Left lung (tissue), 14 donors: ENCODE results near the gene AUNIP. TPM values are rescaled to one million over a fixed set of nuclear protein-coding genes. Genes with fewer than 3 reads are reported as not detected.

Source experiments
- ATAC-seq: fragments of 200-7000 bp; cut with Tn5 transposase; one replicate; pipeline ENCODE4 v1.9.1; 2020; ENCODE audit warnings: moderate library complexity
- DNase-seq, 4 donors: peaks; one replicate each; pipeline ENCODE4 v3.0.0-alpha.2; 2013 to 2020
- H3K27ac ChIP-seq, 2 donors: fragments of 200-600 bp; sonication (generic) in 1 of 2; one replicate each; pipeline versions ENCODE4 v1.5.0 to v1.8.0; 2020 to 2021
- H3K27me3 ChIP-seq, 2 donors: fragments of 200-600 bp; sonication (generic) in 1 of 2; one replicate each; pipeline versions ENCODE4 v1.5.0 to v1.8.0; 2020 to 2021
- H3K36me3 ChIP-seq, 2 donors: fragments of 200-600 bp; sonication (generic) in 1 of 2; one replicate each; pipeline versions ENCODE4 v1.5.0 to v1.8.0; 2020 to 2021
- H3K4me1 ChIP-seq, 2 donors: fragments of 200-600 bp; one replicate each; pipeline ENCODE4 v1.8.0; 2021
- H3K4me3 ChIP-seq, 2 donors: fragments of 200-600 bp; sonication (generic) in 1 of 2; one replicate each; pipeline versions ENCODE4 v1.5.0 to v1.8.0; 2020 to 2021; ENCODE audit warnings: mild to moderate bottlenecking in 1 of 2
- H3K9me3 ChIP-seq, 2 donors: fragments of 200-600 bp; sonication (generic) in 1 of 2; one replicate each; pipeline versions ENCODE4 v1.5.0 to v1.8.0; 2020 to 2021
- CTCF ChIP-seq, 2 donors: fragments of 200-600 bp; sonication (generic) in 1 of 2; IDR thresholded peaks; one replicate each; pipeline versions ENCODE4 v1.5.0 to v1.8.0; 2021; ENCODE audit warnings: antibody characterized with exemption in 2 of 2
- intact Hi-C, 2 donors: fragments of 100-400 bp; cut with DNase I; formaldehyde crosslinking; loops; one replicate each; pipeline versions ENCODE4 v1.11.2 to v1.14.2; 2022
- long read RNA-seq, 12 donors: library from polyadenylated mRNA in 2 of 12; unstranded in 2 of 12; transcript quantifications; one replicate each; pipeline ENCODE4 v2.0.0 and lab custom pipeline, GENCODE V29; 2019 to 2026
- polyA plus RNA-seq, 6 donors: library from polyadenylated mRNA; unstranded; fragments of 120-200 nt; gene quantifications; one replicate each; pipeline ENCODE4 v1.2.1, GENCODE V29; 2013; ENCODE audit not compliant: insufficient read length in 6 of 6
- total RNA-seq, 2 donors: library from RNA; stranded (reverse); fragmentation: NEBNext Ultra II Directional; extraction: Animal tissue kit (Norgen Biotek cat#: 25700); gene quantifications; one replicate each; pipeline ENCODE4 v1.2.1, GENCODE V29; 2021
- donor health status: DM: no; HTN: yes; CAD: no.
- donor health status: DM: no; HTN: no; CAD: no.

The AUNIP gene
- total RNA-seq (1 to 10 TPM in 1 of 2 donors, under 1 TPM in 1; 0.97 to 1.2 TPM), polyA plus RNA-seq (1 to 10 TPM; 1.8 to 3.1 (median 2.7) TPM)
- long read RNA-seq, donor 1, partial matches to known transcripts = 0 of 2 reads
- long read RNA-seq, donor 1, other reads (novel, unspliced or antisense) = 0 of 2 reads
- long read RNA-seq, donor 2, partial matches to known transcripts = 8 of 10 reads
- long read RNA-seq, donor 2, other reads (novel, unspliced or antisense) = 0 of 10 reads
- long read RNA-seq, donor 3, partial matches to known transcripts = 0 of 4 reads
- long read RNA-seq, donor 3, other reads (novel, unspliced or antisense) = 0 of 4 reads
- long read RNA-seq, donor 4 = 0 reads
- long read RNA-seq, donor 5 = 0 reads
- long read RNA-seq, donor 6, partial matches to known transcripts = 0 of 3 reads
- long read RNA-seq, donor 6, other reads (novel, unspliced or antisense) = 0 of 3 reads
- long read RNA-seq, donor 7, partial matches to known transcripts = 0 of 1 reads
- long read RNA-seq, donor 7, other reads (novel, unspliced or antisense) = 0 of 1 reads
- long read RNA-seq, donor 8, partial matches to known transcripts = 0 of 1 reads
- long read RNA-seq, donor 8, other reads (novel, unspliced or antisense) = 0 of 1 reads
- long read RNA-seq, donor 9 = 0 reads
- long read RNA-seq, donor 10, partial matches to known transcripts = 0 of 2 reads
- long read RNA-seq, donor 10, other reads (novel, unspliced or antisense) = 0 of 2 reads
- long read RNA-seq, donor 11, partial matches to known transcripts = 0 of 3 reads
- long read RNA-seq, donor 11, other reads (novel, unspliced or antisense) = 0 of 3 reads
- long read RNA-seq, donor 12 = 0 reads

GRCh38 chr1:25858906-25859789 is at the start of gene AUNIP:
AUNIP (minus strand) TSS chr1:25859457; CDS start chr1:25859357, 100 bp downstream.
- peak; percentile 84 to 98 (median 91) for DNase-seq
- peak within 1 kb of the TSS; percentile 42 to 58 for H3K4me3 ChIP-seq
- no peak for TF ChIP-seq CTCF (IDR thresholded peaks at IDR 0.05)
- peak; percentile 99 for ATAC-seq
- H3K27me3 ChIP-seq = no peaks in the 10 kb centered on the region
- no peaks in the 10 kb centered on the region for H3K9me3 ChIP-seq
- peaks cover 6 to 32% of the 10 kb centered on the region in 2 donors for H3K4me1 ChIP-seq
- intact Hi-C loops = no loop called here
- H3K27ac ChIP-seq = peak within 1 kb of the TSS; percentile 89 to 92
- H3K36me3 ChIP-seq = peaks cover 0 to 10% of the 10 kb centered on the region in 2 donors

GRCh38 chr1:25909040-25909439 is 49.8 kb upstream of the AUNIP start:
- Histone ChIP-seq H3K4me3 (no peak overlapping the region), H3K27ac (no peak overlapping the region), H3K4me1 (peaks cover 0 to 26% of the 10 kb centered on the region in 2 donors), H3K27me3 (peaks cover 0 to 9% of the 10 kb centered on the region in 2 donors), H3K9me3 (no peaks in the 10 kb centered on the region), H3K36me3 (no peaks in the 10 kb centered on the region)
- ATAC-seq = no peak
- intact Hi-C loops = no loop called here
- no peak for DNase-seq
- no peak for TF ChIP-seq CTCF (IDR thresholded peaks at IDR 0.05)

GRCh38 chr1:25908161-25908560 is 48.9 kb upstream of the AUNIP start:
- intact Hi-C loops = no loop called here
- DNase-seq (no peak), ATAC-seq (no peak)
- no peak for TF ChIP-seq CTCF (IDR thresholded peaks at IDR 0.05)
- Histone ChIP-seq H3K9me3 (no peaks in the 10 kb centered on the region), H3K27ac (no peak overlapping the region), H3K36me3 (no peaks in the 10 kb centered on the region), H3K27me3 (peaks cover 0 to 9% of the 10 kb centered on the region in 2 donors), H3K4me3 (no peak overlapping the region), H3K4me1 (peaks cover 0 to 28% of the 10 kb centered on the region in 2 donors)

- no peak for TF ChIP-seq CTCF (IDR thresholded peaks at IDR 0.05)
- Histone ChIP-seq H3K9me3 (no peaks in the 10 kb centered on the region), H3K27ac (no peak overlapping the region), H3K36me3 (no peaks in the 10 kb centered on the region), H3K4me3 (no peak overlapping the region), H3K4me1 (peaks cover 0 to 28% of the 10 kb centered on the region in 2 donors), H3K27me3 (peaks cover 0 to 9% of the 10 kb centered on the region in 2 donors)
- intact Hi-C loops = no loop called here
- DNase-seq (no peak), ATAC-seq (no peak)
These were observed 48.3 kb upstream of the AUNIP start for GRCh38 chr1:25907601-25908000.
